Activated naive CD8-positive, alpha-beta T cell treated with anti-CD3 and anti-CD28 coated beads, Interleukin-2, amount 50 U/mL, for 16 hours (primary cell): ENCODE results near the gene TCAP.

Source experiments
- DNase-seq: peaks from one replicate; pipeline ENCODE4 v3.0.0-alpha.2; 2020; ENCODE audit warnings: low read depth, low spot score

Gene TCAP

DNA sequence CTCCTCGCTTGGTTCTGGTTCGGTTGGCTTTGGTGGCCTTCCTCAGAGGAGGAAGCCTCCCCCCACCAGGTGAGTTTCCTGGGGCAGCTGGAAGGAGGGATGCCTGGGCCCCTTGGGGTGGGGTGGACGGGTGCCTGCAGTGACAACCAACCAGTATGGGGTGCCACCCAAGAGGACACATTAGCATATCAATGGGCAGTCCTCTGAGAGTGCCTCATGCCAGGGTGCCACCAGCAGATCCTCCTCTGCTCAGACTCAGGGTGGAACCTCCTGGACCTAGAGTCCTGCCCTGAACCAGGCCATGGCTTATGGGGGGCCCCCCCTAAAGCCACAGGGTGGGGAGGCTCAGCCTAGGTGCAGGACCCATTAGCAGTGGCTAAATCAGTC is 35.7 kb upstream of the TCAP start:
- no peak for DNase-seq

DNA sequence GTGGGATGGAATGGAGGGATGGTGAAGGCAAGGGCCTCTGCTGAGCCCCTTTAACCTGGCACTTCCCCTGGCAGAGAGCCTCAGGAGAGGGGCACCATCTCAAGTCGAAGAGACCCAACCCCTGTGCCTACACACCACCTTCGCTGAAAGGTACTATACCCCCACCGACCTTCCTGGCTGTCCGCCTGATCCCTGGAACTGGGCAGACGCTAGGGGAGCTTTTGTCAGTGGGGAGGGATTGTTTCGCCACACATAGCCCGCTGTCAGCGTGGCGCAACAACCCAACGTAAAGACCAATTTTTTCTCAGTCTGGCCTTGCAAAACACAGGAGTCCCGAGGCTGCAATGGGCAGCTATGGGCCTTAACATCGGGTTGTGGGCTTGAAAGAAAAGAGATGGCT is 35.3 kb upstream of the TCAP start:
- DNase-seq = no peak

- DNase-seq = no peak
Observed at GRCh38 chr17:39631403-39631802, 33.7 kb upstream of the TCAP start.

DNA sequence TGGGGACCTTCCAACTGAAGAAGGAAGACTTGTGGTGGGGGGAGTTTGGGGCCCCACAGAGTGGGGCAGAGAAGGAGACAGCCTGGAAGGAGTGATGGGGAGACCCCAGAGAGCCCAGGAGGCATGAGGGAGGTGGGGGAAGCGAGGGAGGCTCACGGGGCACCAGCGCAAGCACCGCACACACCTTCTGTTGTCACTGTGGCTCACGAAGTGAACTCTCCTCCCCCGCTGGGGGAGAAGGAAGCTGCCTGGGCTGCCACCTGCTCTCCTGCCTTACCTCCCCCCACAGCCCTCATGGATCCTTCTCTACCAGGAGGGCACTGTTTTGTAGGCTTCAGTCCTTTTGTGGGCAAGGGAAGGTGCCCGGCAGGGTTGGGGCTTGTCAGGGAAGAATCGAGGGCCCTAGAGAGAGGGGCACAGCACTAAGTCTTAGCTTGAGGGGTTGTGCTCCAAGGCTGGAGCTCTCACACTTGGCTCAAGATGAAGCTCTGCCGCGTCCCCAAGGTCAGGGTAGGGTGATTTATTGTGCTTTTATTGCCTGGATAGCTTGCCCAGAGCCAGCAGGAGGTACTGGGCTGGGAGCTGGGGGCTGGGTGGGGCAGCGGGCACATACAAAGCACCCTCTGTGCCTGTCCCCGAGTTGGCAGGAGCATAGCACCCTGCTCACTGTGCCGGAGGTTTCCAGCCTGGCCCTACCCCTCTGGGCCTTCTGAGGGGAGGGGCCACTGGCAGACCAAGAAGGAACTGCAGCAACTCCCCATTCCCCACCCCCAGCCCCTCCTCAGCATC is 32.8 kb upstream of the TCAP start:
- no peak for DNase-seq

- DNase-seq = no peak
Observed at GRCh38 chr17:39633570-39634183, 31.5 kb upstream of the TCAP start.

DNA sequence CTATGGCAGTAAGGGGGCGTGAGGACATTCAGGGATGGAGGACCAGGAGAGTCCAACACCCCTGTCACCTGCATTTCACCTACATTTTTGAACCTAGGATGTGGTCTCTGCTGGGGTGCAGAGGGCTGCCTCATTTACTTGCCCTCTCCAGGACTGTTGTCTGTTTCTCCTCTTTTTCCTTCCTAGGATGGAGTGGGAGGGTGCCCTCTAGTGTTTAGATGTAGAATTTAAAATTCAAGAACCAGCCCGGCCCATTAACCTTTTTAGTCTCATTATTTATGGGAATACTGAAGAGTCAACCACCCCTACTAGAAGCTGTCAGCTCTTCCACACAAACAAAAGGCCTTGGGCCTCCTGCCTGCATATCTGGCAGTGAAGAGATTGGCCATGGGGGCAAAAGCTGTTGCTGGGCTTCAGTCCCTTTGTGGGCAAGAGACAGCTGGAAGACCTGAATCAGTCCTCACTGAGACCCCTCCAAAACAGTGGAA is 30.7 kb upstream of the TCAP start:
- DNase-seq = no peak

DNA sequence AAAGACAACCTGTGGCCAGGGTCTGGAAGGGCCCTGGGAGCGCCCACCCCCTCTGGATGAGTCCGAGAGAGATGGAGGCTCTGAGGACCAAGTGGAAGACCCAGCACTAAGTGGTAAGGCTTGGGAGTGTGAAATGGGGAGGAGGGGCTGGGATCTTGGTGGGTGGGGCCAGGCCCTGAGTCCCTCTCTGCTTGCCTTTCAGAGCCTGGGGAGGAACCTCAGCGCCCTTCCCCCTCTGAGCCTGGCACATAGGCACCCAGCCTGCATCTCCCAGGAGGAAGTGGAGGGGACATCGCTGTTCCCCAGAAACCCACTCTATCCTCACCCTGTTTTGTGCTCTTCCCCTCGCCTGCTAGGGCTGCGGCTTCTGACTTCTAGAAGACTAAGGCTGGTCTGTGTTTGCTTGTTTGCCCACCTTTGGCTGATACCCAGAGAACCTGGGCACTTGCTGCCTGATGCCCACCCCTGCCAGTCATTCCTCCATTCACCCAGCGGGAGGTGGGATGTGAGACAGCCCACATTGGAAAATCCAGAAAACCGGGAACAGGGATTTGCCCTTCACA is 29.5 kb upstream of the TCAP start:
- no peak for DNase-seq

DNA sequence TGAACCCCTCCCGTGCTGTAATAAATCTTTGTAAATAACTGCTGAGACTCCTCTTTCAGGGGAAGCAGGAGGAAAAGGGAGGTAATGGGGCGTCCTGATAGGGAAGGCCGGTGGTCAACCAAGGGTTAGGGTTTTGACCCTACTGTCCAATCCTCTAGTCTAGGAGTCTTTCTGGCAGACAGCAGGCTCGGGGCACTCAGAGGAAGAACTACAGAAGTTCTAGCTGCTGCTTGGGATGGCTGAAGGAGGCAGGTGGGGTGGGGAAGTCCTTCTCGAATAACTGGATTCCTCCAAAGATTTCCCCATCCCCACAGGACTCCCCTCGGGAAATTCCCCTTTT is 28.6 kb upstream of the TCAP start:
- no peak for DNase-seq

GRCh38 chr17:39636927-39637736 is 28.0 kb upstream of the TCAP start, which contains the start of gene STARD3:
STARD3 (plus strand) TSS chr17:39637144; CDS start chr17:39653532, 16,388 bp downstream.
- peak; percentile 83 for DNase-seq

GRCh38 chr17:39638317-39638716 is 26.8 kb upstream of the TCAP start:
- DNase-seq = no peak

GRCh38 chr17:39639043-39639442 is 26.1 kb upstream of the TCAP start:
- no peak for DNase-seq

GRCh38 chr17:39639566-39640458 is 25.3 kb upstream of the TCAP start:
- DNase-seq = no peak

DNA sequence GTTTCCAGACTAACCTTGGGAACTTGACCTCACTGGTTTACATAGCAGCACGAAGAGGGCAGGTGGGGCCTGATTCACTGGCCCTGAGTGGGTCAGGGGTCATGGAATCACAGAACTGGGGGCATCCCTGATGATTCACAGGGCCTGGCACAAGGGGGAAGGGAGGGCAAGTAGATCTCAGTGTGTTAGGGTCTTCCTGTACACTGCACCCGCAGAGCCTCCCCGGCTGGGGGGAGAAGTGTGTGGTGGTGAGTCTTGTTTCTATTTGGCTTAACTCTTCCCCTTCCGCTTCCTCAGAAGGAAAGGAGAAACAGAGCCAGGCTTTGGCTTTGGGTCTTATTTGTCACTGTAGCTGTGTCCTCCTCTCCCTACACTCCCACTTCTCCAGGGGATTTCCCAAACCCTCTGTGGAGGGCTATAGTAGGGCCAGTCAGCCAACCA is 24.5 kb upstream of the TCAP start:
- DNase-seq = no peak

DNA sequence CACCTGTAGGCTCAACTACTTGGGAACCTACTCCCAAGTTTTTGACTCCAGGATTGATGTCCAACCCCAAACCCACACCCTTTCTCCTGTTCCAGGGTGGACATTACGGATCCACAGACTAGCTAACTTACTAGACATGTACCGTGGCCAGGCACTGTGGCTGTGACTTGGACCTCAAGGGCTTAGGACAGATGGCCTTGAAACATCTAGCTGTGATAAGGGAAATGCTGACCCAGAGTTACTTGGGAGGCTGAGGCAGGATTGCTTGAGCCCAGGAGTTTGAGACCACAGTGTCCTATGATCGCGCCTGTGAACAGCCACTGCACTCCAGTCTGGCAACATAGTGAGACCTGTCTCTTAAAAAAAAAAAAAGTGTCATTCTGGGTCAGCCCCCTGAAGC is 24.1 kb upstream of the TCAP start:
- no peak for DNase-seq

- DNase-seq = no peak
Observed at GRCh38 chr17:39641883-39642282, 23.3 kb upstream of the TCAP start.

GRCh38 chr17:39642291-39643074 is 22.7 kb upstream of the TCAP start:
- DNase-seq = no peak

DNA sequence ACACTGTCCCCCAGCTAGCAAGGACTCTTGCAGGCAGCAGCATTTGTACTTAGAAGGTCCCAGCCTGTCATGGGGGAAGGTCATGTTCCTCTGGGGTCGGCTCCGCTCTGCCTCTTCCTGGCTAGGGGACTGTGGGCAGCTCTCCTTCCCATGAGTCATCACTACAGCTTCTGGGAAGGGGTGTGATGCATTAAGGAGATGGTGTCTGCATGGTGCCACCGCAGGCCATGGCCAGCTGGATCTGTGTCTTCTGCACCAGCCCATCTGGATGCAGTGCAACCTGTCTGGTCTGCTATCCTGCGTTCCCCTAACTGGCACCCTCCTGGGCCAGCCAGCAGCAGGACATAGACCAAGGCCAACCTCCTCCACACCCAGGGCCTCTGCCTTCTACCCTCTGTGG is 21.9 kb upstream of the TCAP start:
- DNase-seq = no peak

GRCh38 chr17:39647256-39647655 is 17.9 kb upstream of the TCAP start:
- DNase-seq = no peak

DNA sequence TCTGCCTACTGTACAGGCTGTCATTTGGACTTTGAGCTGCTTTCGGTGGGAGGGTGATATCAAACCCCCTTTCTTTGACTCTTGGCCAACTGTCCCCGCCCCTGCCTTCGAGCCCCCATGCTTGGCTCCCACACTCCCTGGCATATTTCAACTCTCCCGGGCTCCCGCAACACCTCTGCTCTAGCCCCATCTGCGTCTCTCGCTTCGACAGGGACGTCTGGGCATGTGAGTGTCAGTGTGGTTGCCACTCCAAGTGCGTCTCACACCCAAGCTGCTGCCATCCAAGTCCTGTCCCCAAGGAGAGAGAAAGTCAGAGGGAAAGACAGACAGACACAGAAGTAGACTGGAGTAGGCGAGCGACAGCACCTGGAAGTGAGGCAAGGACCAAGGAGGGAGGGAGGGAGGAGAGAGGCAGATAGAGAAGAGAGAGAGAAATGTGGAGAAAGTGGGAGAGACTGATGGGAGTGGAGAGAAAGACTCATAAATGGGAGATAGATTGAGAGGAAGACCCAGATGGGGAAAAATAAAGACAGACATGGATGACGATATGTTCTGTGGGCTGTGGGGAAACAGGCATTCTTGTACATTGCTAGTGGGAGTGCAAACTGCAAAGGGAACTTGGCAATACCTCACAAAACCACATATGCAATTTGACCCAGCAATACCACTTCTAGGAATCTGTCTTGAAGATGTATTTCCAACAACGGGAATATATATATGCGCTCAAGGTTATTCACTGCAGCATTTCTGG is 16.4 kb upstream of the TCAP start:
- no peak for DNase-seq
